RKO (cell line): ENCODE data around the gene HEY2.
A peak's percentile ranks its signal among the peaks of the same experiment; 100 is the strongest.

Source experiments
- DNase-seq: peaks from one replicate; pipeline ENCODE4 v3.0.0-alpha.2; 2016; ENCODE audit warnings: low spot score

Gene HEY2

GRCh38 chr6:125745281-125746018 lies 4.0 kb upstream of the HEY2 start:
- no peak for DNase-seq

DNA sequence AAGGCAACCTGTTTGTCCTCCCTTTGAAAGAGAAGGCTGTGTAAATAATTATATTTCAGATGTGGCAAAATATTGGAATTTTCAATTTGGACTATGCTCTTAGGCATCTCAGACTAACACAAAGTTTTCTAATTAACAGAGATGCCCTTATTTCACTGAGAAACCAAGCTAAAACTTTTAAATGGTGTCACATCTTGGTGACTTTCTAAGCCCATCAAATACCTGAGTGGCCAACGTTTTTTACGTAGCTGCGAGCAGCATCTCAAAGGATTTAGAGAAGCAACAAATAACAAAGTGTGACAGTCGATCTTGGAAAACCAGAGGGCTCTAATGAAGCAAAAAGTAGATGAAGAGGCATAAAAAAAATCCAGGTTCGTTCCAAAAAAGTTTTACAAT lies 3.4 kb upstream of the HEY2 start:
- no peak for DNase-seq

DNA sequence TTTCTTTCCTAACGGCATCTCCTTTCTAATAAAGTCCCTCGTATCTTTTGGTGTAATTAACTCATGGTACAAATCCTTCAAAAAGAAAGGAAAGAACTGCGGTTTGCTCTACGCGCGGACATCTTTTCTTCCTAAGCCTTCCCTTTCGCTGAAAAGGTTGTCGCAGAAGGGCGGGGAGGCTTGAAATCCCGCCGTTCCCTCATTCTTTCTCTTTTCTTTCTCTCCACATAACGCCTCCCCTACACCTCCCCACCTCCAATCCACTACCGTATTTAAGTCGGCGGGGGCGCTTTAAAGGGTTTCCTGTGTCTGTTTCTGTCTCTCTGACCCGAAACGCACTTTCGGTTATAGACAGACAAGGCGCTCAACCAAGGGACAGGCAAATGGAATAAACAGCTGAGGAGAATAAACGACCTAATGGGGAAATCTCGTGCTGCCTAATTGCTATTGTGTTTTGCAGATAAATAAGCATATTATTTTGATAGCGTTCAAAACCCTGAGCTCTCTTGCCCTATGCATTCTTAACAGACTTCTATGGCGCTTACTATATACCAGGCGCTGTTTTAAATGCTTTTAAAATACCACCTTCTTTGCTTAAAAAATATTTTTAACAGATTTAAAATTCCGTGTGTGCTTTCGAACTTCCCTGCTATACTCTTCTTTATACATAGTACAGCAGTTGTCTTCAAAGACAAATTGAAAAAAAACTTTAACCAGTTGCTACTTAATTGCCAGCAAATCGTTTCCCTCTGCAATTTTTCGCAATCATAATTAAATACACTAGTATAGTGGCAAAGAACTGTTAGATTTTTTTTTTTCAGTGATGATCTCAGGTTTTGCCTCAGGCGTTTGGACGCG lies 2.5 kb upstream of the HEY2 start:
- no peak for DNase-seq

DNA sequence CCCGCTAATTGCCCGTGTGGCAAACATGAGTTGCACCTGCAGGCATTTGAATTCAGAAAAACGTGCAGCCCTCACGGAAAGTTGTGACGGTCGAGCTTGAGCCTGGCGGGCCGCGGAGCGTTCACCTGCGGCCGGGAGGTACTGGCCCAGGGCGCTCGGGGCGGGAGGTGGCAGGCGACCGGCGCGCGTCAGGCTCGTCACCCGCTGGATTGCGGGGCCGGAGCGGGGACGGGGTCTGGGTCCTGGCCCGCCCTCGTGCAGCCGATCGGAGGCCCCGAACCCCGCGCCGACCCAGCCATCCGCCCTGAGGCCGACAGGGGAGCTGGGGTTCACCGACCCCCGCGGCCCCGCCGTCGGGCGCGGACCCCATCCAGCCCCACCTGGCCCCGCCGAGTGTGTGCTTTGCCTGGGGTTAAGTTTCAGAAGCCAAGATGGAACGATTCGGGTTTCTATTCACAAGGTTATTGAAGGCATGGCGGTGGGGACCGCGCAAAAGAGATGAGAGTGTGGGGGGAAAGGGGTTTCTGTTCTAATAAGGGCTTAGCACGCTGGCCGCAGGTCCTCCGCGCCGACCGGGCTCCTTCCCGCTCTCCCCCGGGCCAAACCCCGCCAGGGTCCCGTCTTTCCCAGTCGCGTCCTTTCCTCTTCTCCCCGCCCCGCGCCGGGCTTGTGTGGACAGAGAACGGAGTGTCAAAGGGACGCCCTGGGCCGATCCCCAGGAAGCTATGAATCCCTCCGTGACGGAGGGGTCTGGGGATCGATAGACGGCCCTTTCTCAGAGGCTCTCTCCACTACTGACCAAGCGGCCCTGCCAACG lies 1.6 kb upstream of the HEY2 start:
- no peak for DNase-seq

GRCh38 chr6:125748406-125749172 lies 843 bp upstream of the HEY2 start:
- no peak for DNase-seq

GRCh38 chr6:125749865-125750691 lies 646 bp downstream of the HEY2 start:
- DNase-seq = no peak

GRCh38 chr6:125750692-125751333 lies 1.4 kb downstream of the HEY2 start:
- DNase-seq = no peak

- no peak for DNase-seq
These were observed 2.0 kb downstream of the HEY2 start for GRCh38 chr6:125751334-125751916.

GRCh38 chr6:125752773-125753172 lies 3.3 kb downstream of the HEY2 start:
- no peak for DNase-seq

DNA sequence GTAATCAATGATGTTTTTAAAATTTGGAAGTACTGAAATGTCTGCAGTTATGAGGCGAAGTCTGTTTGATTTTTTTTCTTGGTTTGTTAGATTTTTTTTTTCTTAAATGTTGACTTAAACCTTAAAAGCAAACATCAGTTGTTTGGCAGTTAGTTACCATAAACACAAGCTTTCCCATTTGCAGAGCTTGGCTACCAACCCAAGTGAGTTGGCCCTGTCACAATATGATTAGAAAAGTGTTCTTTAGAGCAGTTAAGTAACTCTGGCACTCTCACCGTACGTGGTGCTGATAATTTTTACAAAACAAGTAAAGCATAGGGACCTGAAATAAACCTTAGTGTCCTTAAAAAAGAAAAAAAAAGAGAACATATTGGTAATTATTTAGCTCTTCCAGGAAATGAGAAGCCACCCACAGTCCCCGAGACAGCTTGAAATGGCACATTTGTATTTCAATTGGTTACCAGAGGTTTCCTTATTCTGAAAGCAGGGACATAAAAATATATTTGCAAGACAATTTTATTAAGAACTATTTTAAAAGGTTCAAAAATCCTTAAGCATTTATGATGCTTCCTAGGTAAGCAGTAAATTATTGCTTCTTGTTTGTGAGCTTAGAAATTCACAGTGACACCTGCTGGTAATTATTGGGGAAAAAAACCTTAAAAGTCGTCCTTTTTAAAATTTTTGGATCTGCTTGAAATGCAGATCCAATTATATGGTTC lies 3.9 kb downstream of the HEY2 start:
- peak; percentile 49 for DNase-seq

GRCh38 chr6:125753937-125754259 lies 4.5 kb downstream of the HEY2 start:
- no peak for DNase-seq

- DNase-seq = no peak
These were observed 5.1 kb downstream of the HEY2 start for GRCh38 chr6:125754566-125754965.

- no peak for DNase-seq
These were observed 9.9 kb downstream of the HEY2 start for GRCh38 chr6:125759184-125759902.

DNA sequence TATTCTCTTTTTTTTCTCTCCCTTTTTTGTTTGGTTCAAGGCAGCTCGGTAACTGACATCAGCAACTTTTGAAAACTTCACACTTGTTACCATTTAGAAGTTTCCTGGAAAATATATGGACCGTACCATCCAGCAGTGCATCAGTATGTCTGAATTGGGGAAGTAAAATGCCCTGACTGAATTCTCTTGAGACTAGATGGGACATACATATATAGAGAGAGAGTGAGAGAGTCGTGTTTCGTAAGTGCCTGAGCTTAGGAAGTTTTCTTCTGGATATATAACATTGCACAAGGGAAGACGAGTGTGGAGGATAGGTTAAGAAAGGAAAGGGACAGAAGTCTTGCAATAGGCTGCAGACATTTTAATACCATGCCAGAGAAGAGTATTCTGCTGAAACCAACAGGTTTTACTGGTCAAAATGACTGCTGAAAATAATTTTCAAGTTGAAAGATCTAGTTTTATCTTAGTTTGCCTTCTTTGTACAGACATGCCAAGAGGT lies 10.6 kb downstream of the HEY2 start:
- no peak for DNase-seq

DNA sequence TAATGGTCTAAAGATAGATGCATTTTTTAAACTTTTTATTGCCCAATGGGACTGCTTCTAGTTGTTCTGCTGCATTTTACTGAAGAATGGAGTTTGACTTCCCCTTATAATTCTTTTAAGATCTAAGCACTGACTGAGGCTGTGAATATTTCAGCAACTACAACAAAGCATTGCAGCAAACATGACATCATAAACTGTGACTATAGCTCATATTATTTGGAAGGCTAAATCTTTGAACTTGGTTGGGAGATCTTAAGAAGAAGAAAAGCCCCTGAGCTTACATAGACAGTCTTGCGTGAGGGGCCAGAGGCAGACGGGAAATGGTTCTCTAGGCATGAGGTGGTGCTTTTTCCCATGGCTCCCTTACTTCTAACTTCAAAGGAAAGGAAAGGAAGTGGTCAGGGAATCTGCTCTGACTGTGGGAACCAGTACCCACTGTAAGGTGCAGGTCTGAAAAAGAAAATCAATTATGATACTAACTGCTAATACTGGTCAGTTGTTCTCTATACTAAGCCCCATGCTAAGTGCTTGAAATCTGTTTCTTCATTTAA lies 14.8 kb downstream of the HEY2 start:
- DNase-seq = no peak

DNA sequence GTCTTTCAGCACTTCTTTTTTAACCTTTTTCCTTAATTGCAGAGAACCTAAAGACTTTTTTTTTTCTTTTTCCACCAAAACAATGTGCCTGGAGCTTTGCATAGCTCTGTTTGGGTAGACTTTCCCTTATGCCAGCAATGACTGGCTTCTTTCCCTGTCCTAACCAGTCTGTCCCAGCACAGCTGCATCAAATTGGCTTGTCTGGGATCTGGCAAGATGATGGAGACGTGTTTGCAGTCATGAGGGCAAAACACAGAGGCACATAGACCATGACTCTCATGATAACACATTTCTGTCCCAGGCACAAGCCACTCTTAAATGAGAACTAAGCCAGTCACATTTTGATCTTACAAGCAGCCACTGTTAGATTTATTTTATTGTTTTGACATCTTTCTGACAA lies 16.5 kb downstream of the HEY2 start:
- DNase-seq = no peak

DNA sequence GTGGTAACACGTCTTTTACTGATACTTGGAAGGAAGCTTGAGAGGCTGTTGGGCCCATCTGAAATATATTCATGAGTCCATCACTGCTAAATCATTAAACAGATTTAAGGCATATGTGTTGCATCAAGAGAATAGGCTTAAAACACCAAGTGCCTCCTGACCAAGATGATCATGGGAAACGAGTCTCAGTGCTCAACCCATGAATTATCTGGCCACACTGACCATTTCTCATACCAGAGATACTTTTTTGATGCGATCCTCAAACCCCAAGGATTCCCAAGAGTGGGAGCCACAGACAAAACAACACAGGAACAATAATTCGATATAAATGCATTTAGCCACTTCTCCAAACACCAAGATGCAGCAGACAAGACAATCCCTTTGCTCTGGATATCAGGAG lies 17.2 kb downstream of the HEY2 start:
- DNase-seq = no peak

DNA sequence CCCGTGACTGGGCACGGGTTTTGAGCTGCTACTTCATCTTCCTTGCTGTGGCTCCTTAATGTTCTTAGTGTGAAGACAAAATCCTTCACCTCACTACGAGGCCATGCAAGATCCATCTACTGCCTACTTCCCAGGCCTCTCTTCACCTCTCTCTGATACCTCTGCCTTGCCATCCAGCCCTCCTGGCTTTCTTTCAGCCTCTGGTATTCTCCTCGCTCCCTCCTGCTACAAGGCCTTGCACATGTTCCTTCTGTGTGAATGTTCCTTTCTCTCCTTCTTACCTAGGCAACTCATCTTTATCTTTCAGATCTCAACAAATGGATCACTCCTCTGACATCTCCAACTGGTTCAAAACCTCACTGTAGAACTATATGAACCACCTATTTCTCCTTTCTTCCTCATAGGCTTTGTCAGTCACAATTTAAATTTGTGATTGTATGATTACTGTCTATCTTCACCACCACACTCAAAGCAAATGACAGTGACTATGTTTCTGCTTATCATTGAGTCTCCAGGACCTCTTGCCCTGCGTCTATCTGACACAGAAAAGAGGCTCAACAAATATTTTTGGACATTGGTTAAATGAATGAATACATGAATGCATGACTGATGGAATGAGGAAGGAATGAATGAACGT lies 19.8 kb downstream of the HEY2 start:
- DNase-seq = no peak
